PFSK-1 (cell line): ENCODE results near the gene PDGFD.
A peak's percentile ranks its signal among the peaks of the same experiment; 100 is the strongest.

ENCODE experiments used
- FOXP2 ChIP-seq: optimal IDR thresholded peaks from 2 replicates; pipeline ENCODE3; 2011; ENCODE audit warnings: borderline replicate concordance, control low read depth, inconsistent platforms; ENCODE audit not compliant: insufficient read depth; ENCODE audit errors: extremely low read length, extremely low read depth
- POLR2AphosphoS5 ChIP-seq: IDR thresholded peaks from 2 replicates; pipeline ENCODE4 v1.6.1; 2012; ENCODE audit warnings: low read depth, mild to moderate bottlenecking, control low read depth, low read length, moderate library complexity
- REST ChIP-seq, 2 experiments: IDR thresholded peaks; 2 replicates each; pipeline versions ENCODE4 v1.6.1 to v1.8.0; 2011 to 2012; ENCODE audit warnings: low read depth in 2 of 2, low read length in 2 of 2, control low read depth in 1 of 2, inconsistent platforms in 1 of 2, mild to moderate bottlenecking in 1 of 2, moderate library complexity in 1 of 2; ENCODE audit not compliant: insufficient read depth in 1 of 2
- SIN3A ChIP-seq: IDR thresholded peaks from 2 replicates; pipeline ENCODE4 v1.6.1; 2012; ENCODE audit warnings: mild to moderate bottlenecking, low read length, moderate library complexity, borderline replicate concordance; ENCODE audit not compliant: insufficient read depth
- TAF1 ChIP-seq: IDR thresholded peaks from 2 replicates; pipeline ENCODE4 v1.6.1; 2012; ENCODE audit warnings: low read length, control low read depth, borderline replicate concordance; ENCODE audit not compliant: insufficient read depth

- TF ChIP-seq SIN3A: no peak
- TF ChIP-seq POLR2AphosphoS5: no peak
- no peak for TF ChIP-seq REST (IDR thresholded peaks at IDR 0.05; ENCODE audit: insufficient read depth in 1 of 2, low read depth in 2 of 2, low read length in 2 of 2)
- TF ChIP-seq TAF1: no peak
- TF ChIP-seq FOXP2: peak; percentile 94
These were observed at the start of gene PDGFD for GRCh38 chr11:104164028-104164520.
